CD4-positive, alpha-beta T cell treated with Interleukin-6 for 4 hours (primary cell): ENCODE measurements around the gene FNIP2.
"Not testable (repeated sequence)": the region's sequence is repeated elsewhere in the genome, so short reads cannot be mapped to it uniquely, and the experiment has no call there.

Source experiments
- DNase-seq: peaks from one replicate; pipeline ENCODE4 v3.0.0-alpha.2; 2020; ENCODE audit warnings: mixed read lengths

FNIP2 gene

DNA sequence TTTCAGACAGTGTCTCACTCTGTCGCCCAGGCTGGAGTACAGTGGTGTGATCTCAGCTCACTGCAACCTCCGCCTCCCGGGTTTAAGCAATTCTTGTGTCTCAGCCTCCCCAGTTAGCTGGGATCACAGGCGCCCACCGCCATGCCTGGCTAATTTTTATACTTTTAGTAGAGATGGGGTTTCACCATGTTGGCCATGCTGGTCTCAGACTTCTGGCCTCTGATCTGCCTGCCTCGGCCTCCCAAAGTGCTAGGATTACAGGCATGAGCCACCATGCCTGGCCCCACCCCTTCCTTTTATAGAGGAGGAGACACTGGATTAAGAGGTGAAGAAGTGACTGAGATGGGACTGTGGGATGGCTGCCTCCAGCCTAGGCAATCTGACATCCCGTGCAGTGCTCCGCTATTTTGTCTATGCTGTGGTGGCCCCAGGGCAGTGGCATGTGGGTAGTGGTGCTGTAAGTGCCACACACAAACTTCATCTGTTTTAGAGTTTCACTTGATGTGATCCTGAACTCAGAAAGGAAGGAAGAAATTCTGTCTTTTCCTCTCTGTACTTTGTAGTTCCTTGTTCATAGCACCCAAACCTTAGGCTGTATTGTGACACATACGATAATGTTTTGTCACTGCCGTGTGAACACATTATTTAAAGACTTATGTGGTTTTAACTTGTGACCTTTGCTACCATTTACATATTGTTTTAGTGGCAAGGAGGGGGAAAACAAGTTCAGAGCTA, 48.9 kb downstream of the FNIP2 start:
- no peak for DNase-seq

DNA sequence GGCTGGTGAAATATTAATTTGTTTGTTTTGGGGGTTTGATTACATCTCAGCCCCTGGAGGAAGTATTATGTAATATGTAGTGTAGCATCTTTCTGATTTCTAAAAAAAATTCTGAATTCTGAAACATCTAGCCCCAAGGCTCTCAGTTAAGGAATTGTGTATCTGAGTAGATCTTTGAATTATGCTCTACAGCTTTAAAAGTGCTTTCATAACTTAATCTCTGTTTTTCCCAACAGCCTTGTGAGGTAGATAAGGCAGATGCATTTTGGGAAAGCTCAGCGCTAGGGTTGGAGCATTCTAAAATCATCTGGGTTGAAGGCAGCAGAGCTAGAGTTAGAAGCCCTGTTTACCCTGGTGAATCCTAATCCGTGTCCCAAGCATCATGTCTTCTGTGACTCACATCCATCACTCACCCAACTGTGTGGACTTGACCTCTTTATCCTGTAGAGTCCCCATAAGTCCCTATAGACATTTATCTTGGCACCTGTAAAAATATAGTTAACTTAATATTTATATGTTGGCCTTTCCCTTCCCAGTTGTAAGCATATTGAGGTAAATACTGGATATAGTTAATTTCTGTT, 49.8 kb downstream of the FNIP2 start:
- DNase-seq = no peak

DNA sequence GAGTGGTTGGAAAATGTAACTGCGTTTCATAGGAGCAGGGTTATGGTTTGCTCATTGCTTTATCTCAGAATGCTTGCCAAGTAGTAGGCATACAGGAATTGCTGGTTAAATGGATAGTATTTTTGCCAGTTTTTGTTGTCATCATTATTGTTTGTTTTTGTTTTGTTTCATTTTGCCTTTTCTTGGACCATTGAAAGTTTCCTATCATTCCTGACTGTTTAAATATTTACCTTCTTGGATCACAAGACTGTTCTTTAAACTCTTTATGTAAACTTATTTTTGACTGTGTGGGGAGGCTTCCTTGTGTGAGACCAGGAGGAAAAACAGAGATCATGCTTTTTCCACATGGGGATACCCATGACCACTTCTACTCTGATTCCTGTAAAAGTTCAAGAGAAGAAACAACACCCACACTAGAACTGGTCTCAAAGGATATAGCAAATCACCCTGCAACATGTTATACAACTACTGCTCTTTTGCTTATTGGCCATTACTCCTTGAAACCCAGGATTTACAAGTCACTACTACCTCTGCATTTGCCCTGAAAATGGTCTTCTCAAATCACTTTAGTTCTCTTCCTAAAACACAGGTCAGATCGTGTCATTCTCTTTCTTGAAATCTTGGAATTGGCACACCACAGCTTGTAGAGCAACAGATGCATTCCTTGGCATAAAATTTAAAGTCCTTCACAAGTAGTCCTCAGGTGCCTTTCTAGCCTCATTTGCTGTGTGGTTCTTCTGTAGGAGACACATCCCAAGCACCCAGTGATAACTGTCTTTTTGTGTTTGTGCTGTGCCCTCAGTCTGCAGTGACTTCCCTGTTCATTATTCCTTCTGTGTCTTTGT, 51.3 kb downstream of the FNIP2 start:
- no peak for DNase-seq

DNA sequence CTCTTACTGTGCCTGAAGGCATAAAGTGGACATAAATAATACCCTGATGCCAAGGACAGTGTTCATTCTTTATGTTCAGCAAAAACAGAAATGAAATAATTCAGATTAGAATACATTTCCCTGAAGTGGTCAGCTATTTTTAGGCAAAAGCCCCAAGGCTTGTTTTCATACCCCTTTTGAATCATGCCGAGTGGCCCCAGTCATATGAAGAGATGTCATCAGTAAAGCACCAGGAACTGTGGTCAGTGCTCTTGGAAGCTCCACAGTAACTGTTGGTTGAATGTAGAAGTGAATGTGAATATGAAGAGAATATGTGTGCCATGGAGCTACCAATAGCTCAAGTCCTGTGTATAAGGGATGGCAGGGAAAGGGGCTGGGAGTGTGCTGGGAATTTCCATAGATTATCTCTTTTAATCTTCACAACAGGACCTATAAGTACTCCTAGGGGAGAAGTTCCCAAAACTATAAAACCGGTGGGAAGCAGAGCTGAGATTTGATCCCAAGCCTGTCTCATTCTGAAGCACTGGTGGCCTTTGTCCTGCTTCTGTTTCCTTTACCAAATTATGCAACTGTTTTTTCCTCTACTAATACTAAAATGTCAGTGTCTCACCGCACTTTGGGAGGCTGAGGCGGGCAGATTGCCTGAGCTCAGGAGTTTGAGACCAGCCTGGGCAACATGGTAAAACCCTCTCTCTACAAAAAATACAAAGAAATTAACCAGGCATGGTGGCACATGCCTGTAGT, 52.6 kb downstream of the FNIP2 start:
- no peak for DNase-seq

DNA sequence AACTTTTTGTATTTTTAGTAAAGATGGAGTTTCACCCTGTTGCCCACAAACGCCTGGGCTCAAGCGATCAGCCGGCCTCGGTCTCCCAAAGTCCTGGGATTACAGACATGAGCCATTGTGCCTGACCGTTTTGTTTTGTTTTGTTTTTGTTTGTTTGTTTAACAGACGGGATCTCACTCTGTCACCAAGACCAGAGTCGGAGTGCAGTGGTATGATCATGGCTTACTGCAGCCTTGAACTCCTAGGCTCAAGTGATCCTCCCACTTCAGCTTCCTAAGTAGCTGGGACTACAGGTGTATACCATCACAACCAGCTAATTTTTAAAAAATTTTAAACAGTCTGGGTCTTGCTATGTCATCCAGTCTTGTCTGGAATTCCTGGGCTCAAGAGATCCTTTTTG, 53.5 kb downstream of the FNIP2 start:
- DNase-seq = no peak

DNA sequence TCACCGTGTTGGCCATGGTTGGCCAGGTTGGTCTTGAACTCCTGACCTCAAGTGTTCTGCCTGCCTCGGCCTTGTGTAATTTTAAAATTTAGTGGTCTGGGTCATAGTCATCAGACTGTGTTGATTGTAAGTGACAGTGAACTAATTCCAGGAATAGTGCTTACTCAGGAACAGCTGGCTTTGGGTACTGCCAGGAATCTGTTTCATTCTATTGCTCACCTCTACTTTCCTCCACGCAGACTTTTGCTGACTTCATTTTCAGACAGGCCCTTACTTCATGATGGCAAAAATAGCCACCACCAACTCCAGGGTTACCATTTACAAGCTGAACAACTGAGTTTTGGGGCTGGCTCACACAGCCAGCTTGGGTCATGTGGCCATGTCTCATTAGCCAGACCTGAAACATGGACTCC, 54.6 kb downstream of the FNIP2 start:
- DNase-seq = no peak

DNA sequence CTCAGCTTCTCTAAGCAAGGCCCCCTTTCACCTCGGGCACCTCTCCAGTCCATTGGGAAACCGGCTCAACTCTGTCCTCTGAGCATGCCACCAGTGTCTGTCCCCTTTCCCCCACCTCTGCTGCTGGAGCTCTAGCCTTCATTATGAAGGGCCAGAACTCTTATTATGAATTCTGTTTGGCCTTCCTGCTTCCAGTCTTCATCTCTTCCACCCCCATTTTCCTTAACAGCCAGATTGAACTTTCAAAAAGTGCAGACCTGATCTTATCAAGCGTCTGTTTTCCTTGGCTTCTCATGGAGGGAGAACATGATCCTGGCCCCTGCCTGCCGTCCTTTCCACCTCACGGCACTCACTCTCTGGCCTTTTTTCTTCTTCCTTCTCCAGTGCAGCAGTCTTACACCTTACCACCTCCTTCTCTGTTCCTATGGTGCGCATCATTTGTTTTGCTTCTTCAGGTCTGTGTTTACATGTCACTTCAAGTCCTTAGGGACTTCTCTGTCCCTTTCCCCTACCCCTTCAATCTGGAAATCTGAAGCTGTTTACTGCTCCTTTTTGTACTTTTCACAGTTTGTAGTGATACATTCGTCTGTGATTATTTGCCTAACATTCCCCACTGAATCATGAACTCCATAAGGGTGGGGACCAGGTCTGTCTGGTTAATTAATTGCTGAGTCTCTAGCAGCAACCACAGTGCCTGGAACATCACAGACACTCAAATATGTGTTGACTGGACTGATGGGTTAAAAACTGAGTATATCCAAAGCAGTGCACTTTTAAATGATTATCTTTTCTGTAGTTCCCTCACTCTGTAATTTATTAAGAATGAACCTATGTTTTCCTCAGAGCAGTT, 55.8 kb downstream of the FNIP2 start:
- DNase-seq = no peak

DNA sequence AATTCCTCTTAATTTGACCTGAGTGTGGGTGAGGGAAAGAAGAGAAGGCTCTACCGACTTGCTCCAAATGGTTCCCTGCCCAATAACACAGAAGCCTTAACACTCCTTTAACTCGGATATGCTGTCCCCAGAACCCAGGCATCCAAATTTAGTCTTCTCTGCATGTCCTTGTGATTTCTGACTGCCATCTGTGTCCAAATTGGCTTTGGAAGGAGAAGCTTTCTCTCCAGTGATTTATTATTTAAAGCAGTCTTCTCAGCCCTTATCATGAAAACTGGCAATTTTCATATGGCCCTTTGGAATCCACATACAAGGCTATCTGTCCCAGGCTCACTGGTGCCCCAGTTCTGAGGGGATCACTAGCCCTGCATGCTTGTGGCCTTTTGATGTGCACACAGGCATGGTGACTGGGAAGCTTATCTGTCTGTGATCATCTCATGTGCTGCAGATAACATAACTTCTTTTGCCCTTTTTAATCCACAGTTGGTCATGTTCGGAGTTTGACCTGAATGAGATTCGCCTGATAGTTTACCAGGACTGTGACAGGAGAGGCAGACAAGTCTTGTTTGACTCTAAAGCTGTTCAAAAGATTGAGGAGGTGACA, 56.7 kb downstream of the FNIP2 start:
- no peak for DNase-seq

DNA sequence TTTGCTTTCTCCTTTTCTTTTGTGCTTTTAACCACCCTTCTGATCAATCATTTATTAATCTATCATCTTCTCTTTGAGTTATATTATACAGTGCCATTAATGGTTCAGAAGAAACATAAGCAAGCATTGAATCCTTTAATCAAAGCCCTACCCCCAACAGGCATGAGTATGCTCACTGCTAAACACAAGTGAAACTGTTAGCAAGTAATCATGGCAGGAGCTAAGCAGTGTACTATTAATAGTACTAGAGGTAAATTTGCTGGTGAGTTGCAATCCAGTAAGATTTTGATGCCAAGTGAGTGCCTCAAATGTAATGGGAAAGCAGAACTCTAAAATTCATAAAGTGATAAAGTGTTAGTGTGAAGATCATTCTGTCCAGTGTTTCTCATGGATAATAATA, 57.2 kb downstream of the FNIP2 start:
- DNase-seq = no peak

DNA sequence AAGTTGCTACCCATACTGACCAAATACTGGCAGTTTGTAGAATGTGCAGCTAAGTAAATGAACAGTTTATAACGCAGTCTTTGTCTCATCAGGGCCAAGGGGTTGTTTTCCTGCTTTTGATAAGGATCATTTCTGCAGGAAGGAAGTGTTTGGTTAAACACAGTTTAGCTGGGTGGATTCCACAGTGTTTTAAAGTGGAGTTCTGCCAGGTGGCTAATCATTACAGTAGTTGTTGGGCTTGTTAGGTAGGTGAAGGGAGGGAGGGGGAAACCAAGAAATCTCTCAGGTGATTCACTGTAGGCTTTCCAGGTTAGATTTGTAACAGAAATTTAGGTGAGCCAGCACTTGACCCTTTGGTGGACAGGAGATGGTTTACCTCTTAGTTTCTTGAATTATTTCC, 58.1 kb downstream of the FNIP2 start:
- DNase-seq = no peak

DNA sequence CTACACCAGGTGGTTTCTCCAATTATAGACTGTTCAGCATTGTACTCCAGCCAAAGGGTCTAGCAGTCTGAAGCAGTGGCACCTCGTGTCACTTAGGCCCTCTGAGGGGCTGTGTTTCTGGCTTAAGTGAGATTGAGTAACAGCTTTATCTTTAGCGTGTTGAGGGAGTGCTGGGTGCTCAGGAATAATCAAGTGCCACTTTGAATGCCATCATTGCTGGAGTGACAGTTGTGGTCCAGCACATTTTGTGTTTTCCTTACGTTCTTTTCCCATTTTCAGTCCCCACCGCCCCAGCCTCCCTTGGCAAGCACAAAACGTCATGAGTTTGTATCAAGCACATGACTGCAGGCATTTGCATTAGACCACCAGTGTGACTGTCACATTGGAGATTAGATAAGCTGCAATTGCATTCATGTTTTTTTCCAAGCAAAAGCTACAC, 58.7 kb downstream of the FNIP2 start:
- DNase-seq = no peak

DNA sequence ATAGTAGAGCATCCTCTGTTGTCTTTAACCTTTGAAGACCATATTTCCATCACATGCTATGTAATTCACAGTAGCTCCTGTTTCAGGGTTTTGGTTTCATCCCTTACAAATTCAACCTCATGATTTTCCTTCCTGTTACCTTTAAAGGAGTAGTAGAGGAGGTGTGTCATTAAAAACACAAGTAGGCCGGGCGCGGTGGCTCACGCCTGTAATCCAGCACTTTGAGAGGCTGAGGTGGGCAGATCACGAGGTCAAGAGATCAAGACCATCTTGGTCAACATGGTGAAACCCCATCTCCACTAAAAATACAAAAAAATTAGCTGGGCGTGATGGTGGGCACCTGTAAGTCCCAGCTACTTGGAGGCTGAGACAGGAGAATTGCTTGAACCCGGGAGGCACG, 59.3 kb downstream of the FNIP2 start:
- DNase-seq = not testable (repeated sequence)

DNA sequence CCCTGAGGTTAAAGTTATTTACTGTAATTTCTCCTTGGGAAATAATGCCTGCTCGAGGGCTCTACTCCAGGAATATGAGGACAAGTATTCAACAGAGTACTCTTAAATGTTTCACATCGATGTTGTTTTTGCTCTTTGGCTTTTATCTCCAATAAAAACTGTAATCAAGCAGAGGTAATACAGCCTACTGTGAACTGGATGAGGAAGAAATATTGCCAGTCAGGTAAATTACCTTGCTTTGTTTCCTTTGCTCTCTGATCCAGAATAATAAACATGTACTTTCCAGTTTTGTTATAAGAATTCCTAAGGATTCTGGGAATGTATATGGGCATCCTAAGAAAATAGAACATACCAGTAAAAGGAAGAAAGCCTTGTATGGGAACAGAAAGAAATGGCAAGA, 60.4 kb downstream of the FNIP2 start:
- DNase-seq = no peak

DNA sequence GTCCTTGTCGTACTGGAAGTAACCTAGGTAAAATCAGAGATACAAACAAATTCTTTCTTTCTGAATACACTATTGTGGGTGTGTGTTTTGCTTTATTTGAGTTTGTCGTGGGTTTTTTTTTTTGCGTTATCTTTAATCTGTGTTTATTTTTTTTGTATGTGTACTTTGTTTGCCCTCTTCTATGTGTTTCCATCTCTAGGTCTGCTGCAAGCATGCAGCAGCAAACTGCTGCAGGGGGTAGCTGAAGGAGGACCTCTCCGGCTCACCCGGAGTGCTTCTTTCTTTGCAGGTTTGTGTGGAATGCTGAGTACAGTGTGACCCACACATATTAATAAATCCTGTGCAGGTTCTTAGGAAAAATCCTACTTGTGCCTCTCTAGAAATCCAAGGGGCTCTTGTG, 64.8 kb downstream of the FNIP2 start:
- DNase-seq = no peak

DNA sequence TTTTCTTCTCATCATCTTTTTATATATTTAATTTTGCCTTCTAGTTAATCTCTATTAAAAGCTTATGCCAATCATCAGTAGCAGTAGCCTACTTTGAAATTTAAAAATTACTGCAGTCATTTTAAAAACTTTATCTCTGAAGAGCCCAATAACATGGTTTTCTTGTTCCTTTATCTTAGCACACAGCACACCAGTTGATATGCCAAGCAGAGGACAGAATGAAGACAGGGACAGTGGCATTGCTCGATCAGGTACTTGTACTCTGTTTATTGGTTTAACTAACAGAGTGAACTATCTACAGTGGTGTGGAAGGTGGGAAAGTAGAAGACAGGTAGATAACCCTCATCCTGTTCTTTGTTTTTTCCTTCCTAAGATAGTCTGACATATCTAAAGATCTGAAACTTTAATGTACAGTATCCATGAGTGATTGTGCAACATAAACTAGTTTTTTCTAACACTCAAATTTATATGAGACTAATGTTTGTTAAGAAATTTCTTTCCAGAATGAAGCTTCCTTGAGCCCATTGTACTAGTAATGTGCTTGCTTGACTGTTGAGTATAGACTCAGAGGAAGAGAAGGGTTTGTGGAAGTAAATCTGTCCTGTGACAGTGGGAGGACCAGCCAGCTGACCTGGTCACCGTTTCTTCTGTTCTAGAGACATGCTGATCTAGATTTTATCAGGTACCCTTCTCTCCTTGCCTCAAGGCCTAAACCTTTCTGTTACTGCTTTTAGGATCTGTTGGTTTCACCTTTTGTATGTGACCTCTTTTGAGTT, 66.6 kb downstream of the FNIP2 start:
- DNase-seq = no peak

DNA sequence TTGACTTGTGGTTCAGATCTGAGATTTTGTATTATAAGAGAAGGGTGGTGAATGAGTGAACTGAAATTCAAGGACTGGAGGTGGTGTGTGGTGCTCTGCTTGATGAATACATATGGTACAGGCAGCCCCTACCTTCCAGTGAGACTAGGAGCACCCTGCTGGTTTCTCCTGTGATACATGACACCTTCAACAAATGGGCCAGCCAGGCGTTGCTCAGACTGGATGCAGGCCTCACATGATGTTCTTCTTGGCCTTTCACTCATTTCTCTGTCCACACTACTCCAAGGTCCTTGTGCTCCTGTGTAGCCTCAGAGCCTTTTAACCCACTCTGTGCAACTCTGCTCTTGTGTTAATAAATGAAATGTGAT, 67.2 kb downstream of the FNIP2 start:
- no peak for DNase-seq

DNA sequence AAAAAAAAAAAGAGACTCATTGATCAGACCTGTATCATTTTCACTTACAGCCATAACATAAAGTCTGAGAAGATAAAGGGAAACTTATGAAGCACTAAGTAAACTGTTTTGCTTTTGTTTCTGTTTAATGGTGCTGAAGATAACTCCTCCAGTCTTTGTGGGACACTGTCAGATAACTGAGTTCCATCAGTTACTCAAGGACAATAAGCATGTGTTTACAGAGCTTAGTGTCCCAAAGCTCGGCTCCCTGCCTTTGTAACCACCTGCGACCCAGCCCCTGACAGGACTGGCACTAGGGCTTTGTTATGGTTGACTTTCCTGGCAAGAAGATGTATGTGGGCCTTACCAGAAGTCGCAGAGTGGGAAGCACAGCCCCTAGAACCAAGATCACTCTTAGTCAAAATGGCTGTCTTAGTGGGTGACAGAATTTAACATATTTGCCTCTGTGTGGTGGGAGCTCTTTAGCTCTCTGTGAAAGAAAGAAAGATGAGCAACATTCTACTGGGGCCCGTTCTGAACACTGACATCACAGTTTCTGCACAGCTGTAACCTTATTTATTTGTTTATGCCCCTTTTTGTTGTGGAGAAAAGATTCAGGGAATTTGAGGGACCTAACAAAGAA, 68.1 kb downstream of the FNIP2 start:
- no peak for DNase-seq

DNA sequence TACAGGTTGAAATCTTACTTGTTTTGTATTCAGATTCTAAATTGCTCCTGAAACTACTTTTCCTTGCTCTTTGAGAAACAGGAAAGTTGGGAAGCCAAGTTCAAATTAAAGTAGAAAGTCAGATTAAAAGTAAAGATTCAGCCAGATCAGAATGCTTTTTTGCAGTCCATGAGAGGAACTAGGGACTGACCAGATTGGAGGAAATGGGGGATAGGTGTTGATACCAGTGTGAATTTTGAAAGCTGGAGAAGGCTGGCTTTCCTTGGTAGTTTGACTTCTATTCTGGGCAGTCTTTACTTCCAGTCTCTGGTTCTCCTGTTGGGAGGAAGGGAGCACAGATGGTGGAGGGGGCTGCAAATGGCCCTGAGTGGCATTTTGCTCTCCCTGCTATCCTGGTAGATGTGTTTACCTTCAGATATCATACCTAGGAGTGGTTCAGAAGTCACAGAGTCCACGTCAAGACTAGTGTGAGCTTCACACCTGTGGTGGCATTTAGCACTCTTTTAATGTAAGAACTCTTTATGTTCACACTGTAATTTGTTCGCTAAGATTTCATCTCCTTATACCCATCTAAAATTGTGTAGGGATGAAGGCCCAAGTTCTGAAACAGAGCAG, 68.8 kb downstream of the FNIP2 start:
- DNase-seq = no peak

DNA sequence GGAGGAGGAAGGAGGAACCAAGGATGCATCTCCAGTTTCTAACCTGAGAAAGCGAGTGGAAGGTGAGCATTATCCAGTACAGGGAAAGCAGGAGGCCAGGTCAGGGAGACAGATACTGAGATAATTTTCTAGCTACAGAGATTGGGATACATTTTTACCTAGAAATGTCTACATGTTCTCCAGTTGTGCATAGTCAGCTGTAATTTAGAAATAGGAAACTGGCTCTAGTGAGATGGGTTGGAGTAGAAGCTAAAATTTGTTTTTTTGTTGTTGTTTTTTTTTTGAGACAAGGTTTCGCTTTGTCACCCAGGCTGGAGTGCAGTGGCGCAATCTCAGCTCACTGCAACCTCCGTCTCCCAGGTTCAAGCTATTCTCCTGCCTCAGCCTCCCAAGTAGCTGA, 71.3 kb downstream of the FNIP2 start:
- no peak for DNase-seq

DNA sequence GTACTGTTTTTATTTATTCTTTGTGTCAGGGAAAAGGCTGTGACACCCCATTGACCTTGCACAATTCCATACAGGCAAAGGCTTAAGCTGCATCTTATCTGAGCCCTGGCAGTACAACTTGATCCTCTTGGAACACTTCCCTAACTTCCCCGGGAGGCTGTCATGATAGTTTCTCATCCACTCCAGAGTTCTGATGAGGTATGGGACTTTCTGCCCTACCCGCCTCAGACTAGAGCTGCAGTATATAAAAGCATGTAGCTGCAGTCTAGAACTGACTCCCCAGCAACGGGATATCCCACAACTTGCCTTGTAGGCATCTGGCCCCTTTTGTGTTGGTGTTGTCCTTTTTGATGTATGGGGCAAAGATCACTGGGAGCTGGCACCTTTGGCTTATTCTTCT, 72.7 kb downstream of the FNIP2 start:
- no peak for DNase-seq
